ENCODE results near the gene TRERF1. TPM values are rescaled to one million over a fixed set of nuclear protein-coding genes. Genes with fewer than 3 reads are reported as not detected.

TRERF1 gene
- polyA plus RNA-seq, 1 donor (not counting 4 experiments of a cell fraction or from before 2014, with no cell fraction given): 4.8 TPM

DNA sequence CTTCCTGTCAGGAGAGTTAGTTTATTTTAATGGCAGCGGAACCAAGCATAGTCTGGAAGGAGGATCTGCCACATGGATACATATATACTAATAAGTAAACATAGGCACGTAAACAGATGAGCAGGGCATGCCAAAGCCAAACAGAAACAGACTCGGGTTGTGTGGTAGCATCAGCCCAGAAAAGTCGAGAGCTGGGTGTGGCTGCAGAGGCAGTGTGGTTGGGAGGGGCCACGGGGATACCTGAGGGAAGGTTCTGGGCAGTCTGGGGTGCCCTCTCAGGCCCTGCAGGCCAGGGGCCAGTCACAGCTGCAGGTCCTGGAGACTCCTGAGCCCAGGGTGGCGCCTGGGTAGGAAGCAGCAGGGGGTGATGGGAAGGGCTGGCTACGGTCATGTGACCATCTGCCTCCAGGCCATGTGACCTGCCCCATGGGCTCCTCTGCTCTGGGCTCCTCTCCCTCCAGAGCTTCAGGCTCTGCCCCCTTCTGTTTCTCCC is 191.3 kb downstream of the TRERF1 start:
- Histone ChIP-seq H2AFZ (ENCODE audit: control insufficient read depth, low read length) (no peak overlapping the region), H3K36me3 (ENCODE audit: control insufficient read depth in 2 of 2, extremely low read depth in 1 of 2, insufficient read depth in 2 of 2, low read length in 2 of 2) (peaks cover 0 to 4% of the 10 kb centered on the region in 2 experiments), H3K79me2 (ENCODE audit: control insufficient read depth, insufficient read depth, low read length) (no peaks in the 10 kb centered on the region), H3K4me2 (ENCODE audit: control insufficient read depth, extremely low read depth, insufficient read depth, low read depth, low read length) (no peak overlapping the region), H3K4me1 (ENCODE audit: control insufficient read depth, extremely low read depth, insufficient read depth, low read length) (no peaks in the 10 kb centered on the region), H3K27ac (ENCODE audit: control insufficient read depth, insufficient read depth, low read length) (no peak overlapping the region), H3K9me1 (ENCODE audit: control insufficient read depth, extremely low read depth, insufficient read depth, low read length) (no peaks in the 10 kb centered on the region), H3K27me3 (ENCODE audit: control insufficient read depth, extremely low read depth, insufficient read depth, low read length) (no peaks in the 10 kb centered on the region), H3K4me3 (ENCODE audit: control insufficient read depth in 2 of 3, extremely low read depth in 1 of 3, insufficient read depth in 2 of 3, low read depth in 1 of 3, low read length in 3 of 3) (no peak overlapping the region), H3K9ac (ENCODE audit: control insufficient read depth, extremely low read depth, insufficient read depth, low read length) (no peak overlapping the region), H4K20me1 (ENCODE audit: control insufficient read depth, extremely low read depth, insufficient read depth, low read length) (no peaks in the 10 kb centered on the region), H3K9me3 (ENCODE audit: control insufficient read depth, low read depth, low read length) (no peaks in the 10 kb centered on the region)
- no peak for FAIRE-seq
- TF ChIP-seq, protein P1, sequence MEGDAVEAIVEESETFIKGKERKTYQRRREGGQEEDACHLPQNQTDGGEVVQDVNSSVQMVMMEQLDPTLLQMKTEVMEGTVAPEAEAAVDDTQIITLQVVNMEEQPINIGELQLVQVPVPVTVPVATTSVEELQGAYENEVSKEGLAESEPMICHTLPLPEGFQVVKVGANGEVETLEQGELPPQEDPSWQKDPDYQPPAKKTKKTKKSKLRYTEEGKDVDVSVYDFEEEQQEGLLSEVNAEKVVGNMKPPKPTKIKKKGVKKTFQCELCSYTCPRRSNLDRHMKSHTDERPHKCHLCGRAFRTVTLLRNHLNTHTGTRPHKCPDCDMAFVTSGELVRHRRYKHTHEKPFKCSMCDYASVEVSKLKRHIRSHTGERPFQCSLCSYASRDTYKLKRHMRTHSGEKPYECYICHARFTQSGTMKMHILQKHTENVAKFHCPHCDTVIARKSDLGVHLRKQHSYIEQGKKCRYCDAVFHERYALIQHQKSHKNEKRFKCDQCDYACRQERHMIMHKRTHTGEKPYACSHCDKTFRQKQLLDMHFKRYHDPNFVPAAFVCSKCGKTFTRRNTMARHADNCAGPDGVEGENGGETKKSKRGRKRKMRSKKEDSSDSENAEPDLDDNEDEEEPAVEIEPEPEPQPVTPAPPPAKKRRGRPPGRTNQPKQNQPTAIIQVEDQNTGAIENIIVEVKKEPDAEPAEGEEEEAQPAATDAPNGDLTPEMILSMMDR (optimal IDR thresholded peaks at IDR 0.05 in 1 of 3, IDR thresholded peaks at IDR 0.05 in 1 of 3, conservative IDR thresholded peaks at IDR 0.05 in 1 of 3; ENCODE audit: extremely low read depth in 1 of 3, insufficient read depth in 2 of 3, low read length in 3 of 3): peak in 1 of 3 experiments; percentile 3
- no peak for TF ChIP-seq EZH2 (IDR thresholded peaks at IDR 0.05; ENCODE audit: low read length)
- dilution Hi-C loops (cut with MboI; ENCODE audit: extremely low pct_ligation_motif_present, low sequenced_read_pairs): no loop called here
- DNase-seq (ENCODE audit: low read depth, low spot score): no peak

GRCh38 chr6:42259841-42260395 is 191.8 kb downstream of the TRERF1 start:
- H3K9me3 ChIP-seq (ENCODE audit: control insufficient read depth, low read depth, low read length): no peaks in the 10 kb centered on the region
- no peak overlapping the region for H3K9ac ChIP-seq (ENCODE audit: control insufficient read depth, extremely low read depth, insufficient read depth, low read length)
- H3K79me2 ChIP-seq (ENCODE audit: control insufficient read depth, insufficient read depth, low read length): no peaks in the 10 kb centered on the region
- H3K27ac ChIP-seq (ENCODE audit: control insufficient read depth, insufficient read depth, low read length): no peak overlapping the region
- no peak overlapping the region for H3K4me3 ChIP-seq (ENCODE audit: control insufficient read depth in 2 of 3, extremely low read depth in 1 of 3, insufficient read depth in 2 of 3, low read depth in 1 of 3, low read length in 3 of 3)
- H3K9me1 ChIP-seq (ENCODE audit: control insufficient read depth, extremely low read depth, insufficient read depth, low read length): no peaks in the 10 kb centered on the region
- H3K4me2 ChIP-seq (ENCODE audit: control insufficient read depth, extremely low read depth, insufficient read depth, low read depth, low read length): no peak overlapping the region
- peaks cover 2 to 4% of the 10 kb centered on the region in 2 experiments for H3K36me3 ChIP-seq (ENCODE audit: control insufficient read depth in 2 of 2, extremely low read depth in 1 of 2, insufficient read depth in 2 of 2, low read length in 2 of 2)
- no peak for DNase-seq (ENCODE audit: low read depth, low spot score)
- H3K4me1 ChIP-seq (ENCODE audit: control insufficient read depth, extremely low read depth, insufficient read depth, low read length): no peaks in the 10 kb centered on the region
- dilution Hi-C loops (cut with MboI; ENCODE audit: extremely low pct_ligation_motif_present, low sequenced_read_pairs): no loop called here
- no peak overlapping the region for H2AFZ ChIP-seq (ENCODE audit: control insufficient read depth, low read length)
- FAIRE-seq: no peak
- H3K27me3 ChIP-seq (ENCODE audit: control insufficient read depth, extremely low read depth, insufficient read depth, low read length): no peaks in the 10 kb centered on the region
- no peak for TF ChIP-seq EZH2 (IDR thresholded peaks at IDR 0.05; ENCODE audit: low read length)
- TF ChIP-seq, protein P1 (optimal IDR thresholded peaks at IDR 0.05 in 1 of 3, IDR thresholded peaks at IDR 0.05 in 1 of 3, conservative IDR thresholded peaks at IDR 0.05 in 1 of 3; ENCODE audit: extremely low read depth in 1 of 3, insufficient read depth in 2 of 3, low read length in 3 of 3): no peak
- H4K20me1 ChIP-seq (ENCODE audit: control insufficient read depth, extremely low read depth, insufficient read depth, low read length): no peaks in the 10 kb centered on the region

All from keratinocyte (primary cell).